HG03520 (cell line): ENCODE measurements around the gene NDUFAF3.

ENCODE experiments used
- ATAC-seq: cut with Tn5 transposase; IDR thresholded peaks from one replicate; pipeline ENCODE4 v1.9.1; 2021; ENCODE audit warnings: mild to moderate bottlenecking, moderate library complexity; ENCODE audit not compliant: unreplicated experiment

NDUFAF3 gene

GRCh38 chr3:49017971-49018706, 3.8 kb upstream of the NDUFAF3 start, which contains the start of gene DALRD3:
TSS of gene DALRD3 (minus strand) at chr3:49018580. CDS start at chr3:49018564, 16 bp downstream.
- ATAC-seq: no peak

- ATAC-seq: no peak
These were observed 3.3 kb upstream of the NDUFAF3 start for GRCh38 chr3:49018707-49019006.

- ATAC-seq: no peak
These were observed 2.0 kb upstream of the NDUFAF3 start for GRCh38 chr3:49019941-49020329.

GRCh38 chr3:49020330-49021212, 1.4 kb upstream of the NDUFAF3 start:
- peak; percentile 1 for ATAC-seq

GRCh38 chr3:49021213-49021812, 608 bp upstream of the NDUFAF3 start:
- ATAC-seq: peak; percentile 45

GRCh38 chr3:49022688-49023171, 809 bp downstream of the NDUFAF3 start:
- no peak for ATAC-seq

GRCh38 chr3:49023775-49024174, 1.9 kb downstream of the NDUFAF3 start:
- no peak for ATAC-seq

- ATAC-seq: no peak
These were observed 2.5 kb downstream of the NDUFAF3 start for GRCh38 chr3:49024449-49024848.

- no peak for ATAC-seq
These were observed 3.3 kb downstream of the NDUFAF3 start for GRCh38 chr3:49025005-49025792.

- ATAC-seq: no peak
These were observed 4.0 kb downstream of the NDUFAF3 start for GRCh38 chr3:49025793-49026520.

- no peak for ATAC-seq
These were observed 4.6 kb downstream of the NDUFAF3 start for GRCh38 chr3:49026536-49026935.

- no peak for ATAC-seq
These were observed 5.7 kb downstream of the NDUFAF3 start for GRCh38 chr3:49027634-49028033.

- no peak for ATAC-seq
These were observed 6.4 kb downstream of the NDUFAF3 start for GRCh38 chr3:49028298-49028672.

GRCh38 chr3:49028673-49029562, 7.0 kb downstream of the NDUFAF3 start, which contains the start of gene IMPDH2:
TSS of gene IMPDH2 (minus strand) at chr3:49029398. CDS start at chr3:49029350, 48 bp downstream.
- ATAC-seq: peak; percentile 80

GRCh38 chr3:49029563-49029884, 7.6 kb downstream of the NDUFAF3 start:
- no peak for ATAC-seq

GRCh38 chr3:49030321-49030720, 8.4 kb downstream of the NDUFAF3 start:
- ATAC-seq: no peak

- ATAC-seq: no peak
These were observed 10.9 kb downstream of the NDUFAF3 start for GRCh38 chr3:49032646-49033304.

- no peak for ATAC-seq
These were observed 12.7 kb downstream of the NDUFAF3 start for GRCh38 chr3:49034650-49035049.

- ATAC-seq: no peak
These were observed 13.4 kb downstream of the NDUFAF3 start for GRCh38 chr3:49035281-49035680.
